Tibial nerve (tissue), 4 donors: ENCODE results near the gene TTLL1. TPM values are rescaled to one million over a fixed set of nuclear protein-coding genes. Genes with fewer than 3 reads are reported as not detected.

Experiments
- DNase-seq, 2 donors: peaks; one replicate each; pipeline ENCODE4 v3.0.0-alpha.2; 2019; ENCODE audit warnings: low spot score in 2 of 2
- H3K27ac ChIP-seq, 4 donors: fragments of 200-600 bp; sonication (generic) in 3 of 4; one replicate each; pipeline ENCODE4 v1.5.1; 2017 to 2019; ENCODE audit warnings: mild to moderate bottlenecking in 1 of 4
- H3K27me3 ChIP-seq, 2 donors: fragments of 200-600 bp; sonication (generic) in 1 of 2; one replicate each; pipeline versions ENCODE4 v1.5.1 to v1.6.0; 2017 to 2019
- H3K36me3 ChIP-seq, 3 donors: fragments of 200-600 bp; sonication (generic); one replicate each; pipeline ENCODE4 v1.5.1; 2018 to 2019
- H3K4me1 ChIP-seq, 4 donors: fragments of 200-600 bp; sonication (generic) in 3 of 4; one replicate each; pipeline ENCODE4 v1.5.1; 2017 to 2019
- H3K4me3 ChIP-seq, 4 donors: fragments of 200-600 bp; sonication (generic) in 3 of 4; one replicate each; pipeline ENCODE4 v1.5.1; 2017 to 2019; ENCODE audit warnings: mild to moderate bottlenecking in 1 of 4, moderate library complexity in 1 of 4
- H3K9me3 ChIP-seq, 4 donors: fragments of 200-600 bp; sonication (generic) in 3 of 4; one replicate each; pipeline ENCODE4 v1.5.1; 2017 to 2019
- CTCF ChIP-seq, 5 experiments: fragments of 200-600 bp in 3 of 5; fragments of 450-650 bp in 2 of 5; sonication (generic) in 3 of 5; IDR thresholded peaks; one replicate each; pipeline ENCODE4 v1.5.1; 2016 to 2019; ENCODE audit warnings: antibody characterized with exemption in 5 of 5, mild to moderate bottlenecking in 3 of 5, moderate library complexity in 2 of 5
- EP300 ChIP-seq, 2 donors: sonication (generic); formaldehyde crosslinking; IDR thresholded peaks; one replicate each; pipeline ENCODE4 v1.6.1; 2017; ENCODE audit warnings: antibody characterized with exemption in 2 of 2, mild to moderate bottlenecking in 1 of 2
- POLR2A ChIP-seq, 2 donors: fragments of 450-650 bp; IDR thresholded peaks; one replicate each; pipeline ENCODE4 v1.6.1; 2017; ENCODE audit warnings: antibody characterized with exemption in 2 of 2, mild to moderate bottlenecking in 2 of 2, moderate library complexity in 2 of 2
- WGBS, 2 donors: methylation state at CpG; one replicate each; pipeline ENCODE4 v1.1.5; 2018; 5-methylcytosine and 5-hydroxymethylcytosine counted together
- total RNA-seq, 4 donors: library from RNA; depleted of rRNA; stranded (reverse); fragments of >200 nt; gene quantifications; one replicate each; pipeline ENCODE4 v1.1.0, GENCODE V29; 2016

The TTLL1 gene
- total RNA-seq, 4 donors from 2014 or later: 1.6 to 9.8 (median 7.3) TPM

GRCh38 chr22:43081968-43082367 is 7.2 kb downstream of the TTLL1 start:
- DNase-seq: no peak

GRCh38 chr22:43080616-43081015 is 8.6 kb downstream of the TTLL1 start:
- 77 to 81% methylated on average over 2 of the region's 2 CpGs for WGBS, 2 donors
- no peak for DNase-seq
- no peaks in the 10 kb centered on the region for H3K9me3 ChIP-seq
- no peak for TF ChIP-seq EP300 (IDR thresholded peaks at IDR 0.05)
- no peak for TF ChIP-seq CTCF (IDR thresholded peaks at IDR 0.05)
- no peak overlapping the region for H3K27ac ChIP-seq
- peaks cover 0 to 20% (median 0%) of the 10 kb centered on the region in 3 donors for H3K36me3 ChIP-seq
- H3K4me1 ChIP-seq: no peaks in the 10 kb centered on the region
- H3K27me3 ChIP-seq: no peaks in the 10 kb centered on the region
- no peak overlapping the region for H3K4me3 ChIP-seq

More at GRCh38 chr22:43081968-43082367, 7.2 kb downstream of the TTLL1 start:
- Histone ChIP-seq H3K9me3 (no peaks in the 10 kb centered on the region), H3K27me3 (no peaks in the 10 kb centered on the region), H3K27ac (no peak overlapping the region), H3K36me3 (peaks cover 0 to 16% (median 0%) of the 10 kb centered on the region in 3 donors), H3K4me1 (no peaks in the 10 kb centered on the region), H3K4me3 (no peak overlapping the region)
- no peak for TF ChIP-seq CTCF (IDR thresholded peaks at IDR 0.05)
- TF ChIP-seq EP300 (IDR thresholded peaks at IDR 0.05): no peak
- TF ChIP-seq POLR2A (IDR thresholded peaks at IDR 0.05): no peak
- WGBS, 2 donors: 96 to 97% methylated on average over 4 of the region's 4 CpGs

GRCh38 chr22:43079742-43080141 is 9.4 kb downstream of the TTLL1 start:
- 88 to 91% methylated on average over 14 of the region's 14 CpGs for WGBS, 2 donors
- Histone ChIP-seq H3K27ac (no peak overlapping the region), H3K36me3 (peaks cover 0 to 22% (median 0%) of the 10 kb centered on the region in 3 donors), H3K27me3 (no peaks in the 10 kb centered on the region), H3K4me1 (no peaks in the 10 kb centered on the region), H3K9me3 (no peaks in the 10 kb centered on the region), H3K4me3 (no peak overlapping the region)
- no peak for DNase-seq
- no peak for TF ChIP-seq CTCF (IDR thresholded peaks at IDR 0.05)
- no peak for TF ChIP-seq EP300 (IDR thresholded peaks at IDR 0.05)
- no peak for TF ChIP-seq POLR2A (IDR thresholded peaks at IDR 0.05)

- no peak overlapping the region for H3K4me3 ChIP-seq
- TF ChIP-seq CTCF (IDR thresholded peaks at IDR 0.05) (no peak), POLR2A (IDR thresholded peaks at IDR 0.05) (no peak), EP300 (IDR thresholded peaks at IDR 0.05) (no peak)
- H3K36me3 ChIP-seq: peaks cover 0 to 34% (median 0%) of the 10 kb centered on the region in 3 donors
- H3K4me1 ChIP-seq: no peaks in the 10 kb centered on the region
- H3K9me3 ChIP-seq: no peaks in the 10 kb centered on the region
- WGBS, 2 donors: 65 to 71% methylated on average over 7 to 12 of the region's 12 CpGs
- H3K27ac ChIP-seq: no peak overlapping the region
- no peak for DNase-seq
- H3K27me3 ChIP-seq: no peaks in the 10 kb centered on the region
These were observed 10.7 kb downstream of the TTLL1 start for GRCh38 chr22:43078522-43078921.

GRCh38 chr22:43077121-43077877 is 11.9 kb downstream of the TTLL1 start:
- Histone ChIP-seq H3K36me3 (peaks cover 0 to 43% (median 0%) of the 10 kb centered on the region in 3 donors), H3K4me3 (no peak overlapping the region), H3K27me3 (no peaks in the 10 kb centered on the region), H3K27ac (no peak overlapping the region), H3K4me1 (no peaks in the 10 kb centered on the region), H3K9me3 (no peaks in the 10 kb centered on the region)
- 78 to 81% methylated on average over 14 to 17 of the region's 20 CpGs for WGBS, 2 donors
- no peak for DNase-seq
- no peak for TF ChIP-seq CTCF (IDR thresholded peaks at IDR 0.05)
- TF ChIP-seq POLR2A (IDR thresholded peaks at IDR 0.05): no peak
- TF ChIP-seq EP300 (IDR thresholded peaks at IDR 0.05): no peak
